ENCODE results near the gene USB1.
A peak's percentile ranks its signal among the peaks of the same experiment; 100 is the strongest.

The USB1 gene

GRCh38 chr16:58049232-58050185, 48.3 kb downstream of the USB1 start:
- DNase-seq, result no peak

- DNase-seq, result no peak
These were observed 50.1 kb downstream of the USB1 start for GRCh38 chr16:58051296-58051695.

- no peak for DNase-seq
These were observed 50.8 kb downstream of the USB1 start for GRCh38 chr16:58051821-58052603.

- DNase-seq, result no peak
These were observed 52.4 kb downstream of the USB1 start for GRCh38 chr16:58053682-58054005.

GRCh38 chr16:58054289-58054688, 53.1 kb downstream of the USB1 start:
- DNase-seq, result peak in 1 of 5 donors; percentile 77

- DNase-seq, result no peak
These were observed 55.4 kb downstream of the USB1 start for GRCh38 chr16:58056580-58056979.

- no peak for DNase-seq
These were observed 55.9 kb downstream of the USB1 start for GRCh38 chr16:58057121-58057520.

GRCh38 chr16:58057784-58058183, 56.6 kb downstream of the USB1 start:
- no peak for DNase-seq

- no peak for DNase-seq
These were observed 61.6 kb downstream of the USB1 start for GRCh38 chr16:58062821-58063220.

GRCh38 chr16:58063377-58064076, 62.3 kb downstream of the USB1 start:
- no peak for DNase-seq

GRCh38 chr16:58070585-58070984, 69.4 kb downstream of the USB1 start:
- DNase-seq, result no peak

Measured in T-helper 1 cell (primary cell).